AML-193 (cell line): ENCODE measurements around the gene PPIP5K2.
"Not testable (repeated sequence)": the region's sequence is repeated elsewhere in the genome, so short reads cannot be mapped to it uniquely, and the experiment has no call there.

Experiments
- DNase-seq, 2 experiments: peaks; one replicate each; lab custom pipeline; 2025; lab: John Stamatoyannopoulos, UW

PPIP5K2 gene

DNA sequence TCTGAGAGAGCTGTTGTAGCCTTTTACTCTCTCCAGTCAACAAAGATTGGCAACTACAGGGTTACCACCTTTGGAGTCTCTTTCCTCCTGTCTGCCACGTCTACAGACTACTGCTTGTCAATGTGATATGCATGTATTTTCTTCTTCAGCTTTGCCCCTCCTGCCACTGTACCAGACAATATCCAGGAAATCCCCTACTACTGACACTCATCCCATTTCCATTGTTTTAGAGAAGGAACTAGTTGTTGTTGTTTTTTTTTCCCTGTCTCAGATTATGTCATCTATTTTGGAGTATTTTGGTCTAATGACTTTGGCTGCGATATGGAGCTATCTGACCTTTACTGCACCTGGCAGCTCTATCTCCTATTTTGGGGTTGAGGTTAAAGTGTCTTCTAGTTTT is 88.4 kb downstream of the PPIP5K2 start:
- no peak for DNase-seq

- no peak for DNase-seq
These were observed 89.0 kb downstream of the PPIP5K2 start for GRCh38 chr5:103209065-103209464.

DNA sequence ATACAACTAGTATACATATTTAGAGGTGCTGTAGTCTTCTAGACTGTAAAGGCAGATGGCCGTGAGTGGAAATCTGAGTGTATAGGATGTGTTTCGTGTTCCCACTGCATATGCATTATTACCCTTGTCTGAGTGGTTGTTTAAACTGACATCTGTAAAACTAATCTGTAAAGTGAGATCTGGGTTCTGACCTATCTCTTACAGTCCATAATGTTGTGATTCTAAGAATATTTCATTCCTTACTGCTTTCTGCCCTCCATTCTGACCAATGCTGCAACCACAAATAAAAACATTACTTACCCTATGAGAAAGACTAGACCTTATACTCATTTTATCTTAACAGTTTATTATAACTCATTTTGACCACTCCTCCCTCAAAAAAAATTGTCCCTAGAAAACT is 90.9 kb downstream of the PPIP5K2 start:
- no peak for DNase-seq

DNA sequence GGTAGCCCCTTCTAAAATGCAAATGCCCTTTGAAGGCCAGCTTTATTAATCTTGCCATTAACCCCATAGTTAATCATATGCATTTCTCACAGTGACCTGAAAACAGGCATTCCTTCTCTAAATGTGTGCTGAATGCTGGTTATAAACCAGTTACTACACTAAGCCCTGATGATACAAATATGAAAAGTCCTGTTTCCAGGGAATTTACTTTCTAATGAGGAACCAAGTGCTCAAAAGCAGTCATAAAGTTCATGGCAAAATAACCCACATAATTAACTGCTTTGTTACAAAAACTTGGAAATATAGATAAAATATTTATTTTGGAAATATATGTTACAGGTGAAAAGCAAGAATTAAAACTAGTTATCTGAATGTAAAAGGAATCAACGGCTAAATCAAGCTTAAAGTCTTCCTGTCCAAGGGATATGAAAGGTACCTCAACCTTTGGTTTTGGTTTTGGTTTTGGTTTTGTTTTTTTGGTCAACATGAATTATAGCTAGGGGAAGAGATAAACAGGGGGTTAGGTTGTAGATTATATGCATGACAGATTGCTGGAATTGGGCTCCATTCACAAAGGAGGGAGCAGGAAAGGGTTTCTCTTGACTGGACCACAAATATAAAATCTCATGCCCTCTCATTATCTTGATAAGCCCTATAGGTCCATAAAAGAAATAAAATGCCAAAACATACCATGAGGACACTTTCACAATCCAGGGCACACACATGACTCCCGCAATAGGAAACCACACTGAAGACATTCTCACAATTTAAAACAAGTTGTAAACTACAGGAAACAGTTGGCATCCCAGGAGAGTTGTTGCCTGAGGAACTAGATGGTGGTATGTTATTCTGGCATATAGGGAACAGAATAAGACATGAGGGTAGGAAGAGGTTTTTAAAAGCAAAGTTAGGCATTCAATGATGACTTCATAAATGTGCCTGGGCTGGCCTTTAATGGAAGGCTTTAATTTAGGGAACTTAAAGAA is 91.8 kb downstream of the PPIP5K2 start:
- DNase-seq = peak; percentile 61 to 71

DNA sequence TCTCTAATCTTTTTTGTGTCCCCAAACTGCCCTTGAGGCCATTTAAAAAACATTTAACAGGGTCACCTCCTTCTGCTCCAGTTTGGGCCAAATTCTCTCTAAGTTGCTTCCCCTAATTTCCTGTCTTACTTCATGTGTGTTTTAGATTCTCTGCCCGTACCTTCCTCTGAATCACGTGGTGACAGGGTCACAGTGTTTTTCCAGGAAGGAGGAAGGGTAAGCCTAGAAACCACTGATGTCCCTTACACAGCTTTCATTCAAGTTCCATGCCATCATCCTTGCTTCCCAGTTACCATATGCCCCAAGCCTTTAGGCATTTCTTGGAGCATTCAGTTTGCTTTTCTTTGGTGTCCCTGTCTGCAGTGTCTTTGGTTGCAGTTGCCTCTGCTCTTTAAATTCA is 96.0 kb downstream of the PPIP5K2 start:
- DNase-seq = peak in 1 of 2 experiments; percentile 13

GRCh38 chr5:103216697-103217096 is 96.6 kb downstream of the PPIP5K2 start:
- DNase-seq = no peak

DNA sequence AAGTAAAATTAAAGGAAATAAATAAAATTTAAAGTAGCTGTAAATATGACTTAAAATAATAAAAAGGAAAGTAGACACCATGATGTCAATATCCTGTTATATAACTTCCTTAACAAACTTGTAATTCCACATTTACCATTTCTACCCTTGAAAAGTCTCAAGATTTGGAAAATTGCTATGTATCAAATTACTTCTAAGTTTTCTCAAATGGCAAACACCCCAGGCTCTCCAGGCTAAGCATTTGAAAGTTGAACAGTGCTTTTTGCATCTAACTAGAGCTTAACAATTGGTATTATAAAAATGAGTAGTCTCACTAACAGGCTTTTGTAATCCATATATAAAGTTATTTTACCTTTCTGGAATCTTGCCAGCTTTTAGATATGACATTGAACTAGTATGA is 97.0 kb downstream of the PPIP5K2 start:
- no peak for DNase-seq

DNA sequence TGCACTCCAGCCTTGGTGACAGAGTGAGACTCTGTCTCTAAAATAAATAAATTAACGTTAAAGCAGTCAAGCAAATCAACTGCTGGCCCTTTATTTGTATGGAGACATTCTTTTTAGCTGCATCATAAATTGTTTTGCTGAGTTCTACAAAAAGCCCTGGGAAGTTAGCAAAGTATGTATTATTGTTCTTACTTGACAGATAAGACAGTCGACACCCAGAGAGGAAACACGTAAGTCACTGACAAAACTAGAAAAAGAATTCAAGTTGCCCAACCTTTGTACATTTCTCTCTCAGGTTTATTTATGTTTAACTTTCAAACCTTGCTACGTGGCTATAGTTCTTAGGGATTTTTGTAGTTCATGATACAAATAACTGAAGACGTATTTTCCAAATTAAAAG is 98.1 kb downstream of the PPIP5K2 start:
- DNase-seq = no peak

DNA sequence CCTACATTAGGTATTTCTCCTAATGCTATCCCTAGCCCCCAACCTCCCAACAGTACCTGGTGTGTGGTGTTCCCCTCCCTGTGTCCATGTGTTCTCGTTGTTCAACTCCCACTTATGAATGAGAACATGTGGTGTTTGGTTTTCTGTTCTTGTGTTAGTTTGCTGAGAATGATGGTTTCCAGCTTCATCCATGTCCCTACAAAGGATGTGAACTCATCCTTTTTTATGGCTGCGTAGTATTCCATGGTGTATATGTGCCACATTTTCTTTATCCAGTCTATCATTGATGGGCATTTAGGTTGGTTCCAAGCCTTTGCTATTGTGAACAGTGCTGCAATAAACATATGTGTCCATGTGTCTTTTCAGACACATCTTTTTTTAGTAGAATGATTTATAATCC is 99.0 kb downstream of the PPIP5K2 start:
- DNase-seq = not testable (repeated sequence)

- no peak for DNase-seq
These were observed 103.2 kb downstream of the PPIP5K2 start for GRCh38 chr5:103223031-103223955.

DNA sequence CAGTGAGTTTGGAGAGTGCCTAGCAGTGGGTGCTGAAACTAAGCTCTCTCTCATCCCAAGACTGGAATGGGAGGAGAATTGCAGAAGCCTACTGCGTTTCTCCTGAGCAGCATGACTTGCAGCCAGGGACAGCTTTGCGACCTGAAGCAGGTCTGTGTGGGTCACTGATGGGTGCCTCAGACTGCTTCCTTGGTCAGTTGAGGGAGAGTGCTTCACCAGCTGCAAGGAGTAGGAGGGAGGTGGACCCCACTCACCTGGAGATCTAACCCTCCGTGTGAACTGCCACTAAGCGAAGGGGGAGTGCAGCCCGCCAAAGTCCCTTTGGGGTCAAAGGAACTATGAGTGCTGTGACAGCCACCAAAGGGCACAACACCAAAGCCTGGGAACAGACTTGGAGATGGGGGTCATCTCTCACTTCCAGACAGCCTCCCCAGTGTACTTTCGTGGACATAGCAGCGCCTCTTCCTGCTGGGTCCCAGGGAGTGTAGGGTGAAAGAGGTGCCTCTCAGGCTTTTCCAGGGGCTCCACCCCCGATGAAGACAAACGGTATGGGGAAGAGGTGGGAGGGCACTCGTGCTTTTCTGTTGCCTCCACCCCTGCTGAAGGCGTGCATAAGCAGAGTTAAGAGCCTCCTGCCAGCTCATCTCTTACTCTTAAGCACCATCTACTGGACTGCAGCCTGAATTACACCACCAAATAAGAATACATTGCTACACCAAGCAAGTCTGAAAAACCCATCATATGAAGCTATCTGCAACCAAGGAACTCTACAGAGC is 104.2 kb downstream of the PPIP5K2 start:
- DNase-seq = peak; percentile 69 to 77

- no peak for DNase-seq
These were observed 104.8 kb downstream of the PPIP5K2 start for GRCh38 chr5:103224894-103225246.

DNA sequence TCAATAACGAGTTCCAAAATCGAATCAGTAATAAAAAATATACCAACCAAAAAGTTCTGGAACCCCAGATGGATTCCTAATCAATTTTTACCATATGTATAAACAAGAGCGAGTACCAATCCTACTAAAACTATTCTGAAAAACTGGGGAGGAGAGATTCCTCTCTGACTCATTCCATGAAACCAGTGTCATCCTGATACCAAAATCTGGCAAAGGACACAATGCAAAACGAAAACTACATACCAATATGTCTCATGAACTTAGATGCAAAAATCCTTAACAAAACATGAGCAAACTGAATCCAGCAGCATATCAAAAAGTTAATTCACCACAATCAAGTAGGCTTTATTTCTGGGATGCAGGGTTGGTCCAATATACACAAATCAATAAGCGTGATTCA is 108.0 kb downstream of the PPIP5K2 start:
- DNase-seq = no peak

- DNase-seq = no peak
These were observed 108.5 kb downstream of the PPIP5K2 start for GRCh38 chr5:103228588-103228987.

GRCh38 chr5:103232393-103232999 is 112.4 kb downstream of the PPIP5K2 start:
- peak; percentile 54 to 56 for DNase-seq

DNA sequence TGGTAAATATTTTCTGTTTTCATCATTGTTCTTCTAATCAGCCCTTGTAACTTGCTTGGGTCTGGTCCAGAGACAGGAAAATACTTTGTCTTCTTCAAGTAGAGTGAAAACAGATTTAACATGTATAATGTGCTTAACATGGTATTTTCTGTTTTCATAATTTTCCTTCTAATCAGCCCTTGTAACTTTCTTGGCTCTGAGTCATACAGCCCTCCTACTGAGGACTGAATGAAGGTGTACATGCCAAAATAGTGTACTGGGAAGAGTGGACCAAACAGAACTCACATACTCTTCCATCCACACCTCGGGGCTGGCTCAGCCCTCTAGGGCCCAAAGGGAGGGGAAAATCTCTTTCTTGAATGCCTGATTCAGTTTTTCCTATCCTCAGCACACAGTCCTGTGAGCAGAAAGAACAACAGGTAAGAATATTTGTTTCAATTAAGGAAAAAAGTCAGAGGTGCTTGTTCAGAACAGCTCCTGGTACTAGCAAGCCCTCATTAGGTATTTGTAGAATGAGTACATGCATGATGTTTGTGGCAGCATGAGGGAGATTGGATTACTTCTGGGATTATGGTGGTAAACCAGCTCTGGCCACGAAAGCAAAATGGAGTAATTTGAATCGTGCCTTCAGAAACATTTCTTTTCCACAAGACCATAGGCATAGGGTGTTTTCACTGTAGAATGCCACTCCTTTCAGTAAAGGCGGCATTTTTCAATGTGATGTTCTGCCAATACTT is 114.3 kb downstream of the PPIP5K2 start:
- DNase-seq = no peak

GRCh38 chr5:103235891-103236290 is 115.8 kb downstream of the PPIP5K2 start:
- DNase-seq = no peak

GRCh38 chr5:103237778-103238177 is 117.7 kb downstream of the PPIP5K2 start:
- no peak for DNase-seq

DNA sequence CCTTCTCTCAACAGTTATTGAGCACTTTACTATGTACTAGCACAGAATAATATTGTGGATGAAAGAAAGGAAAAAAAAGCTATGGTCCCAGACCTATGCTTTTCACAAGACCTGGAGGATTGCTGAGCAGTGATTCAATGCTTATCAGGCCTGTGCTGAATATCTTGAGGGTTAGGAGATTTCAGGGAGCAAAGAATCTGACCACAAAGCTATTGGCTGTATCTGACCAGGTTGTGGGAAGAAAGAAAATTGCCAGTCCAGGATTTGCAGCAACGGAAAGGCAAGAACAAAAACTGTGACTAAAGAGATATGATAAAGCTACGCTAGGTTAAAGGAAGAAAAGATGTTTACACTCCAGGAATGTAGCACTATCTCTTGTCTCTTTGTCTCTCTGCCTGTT is 123.6 kb downstream of the PPIP5K2 start:
- no peak for DNase-seq

DNA sequence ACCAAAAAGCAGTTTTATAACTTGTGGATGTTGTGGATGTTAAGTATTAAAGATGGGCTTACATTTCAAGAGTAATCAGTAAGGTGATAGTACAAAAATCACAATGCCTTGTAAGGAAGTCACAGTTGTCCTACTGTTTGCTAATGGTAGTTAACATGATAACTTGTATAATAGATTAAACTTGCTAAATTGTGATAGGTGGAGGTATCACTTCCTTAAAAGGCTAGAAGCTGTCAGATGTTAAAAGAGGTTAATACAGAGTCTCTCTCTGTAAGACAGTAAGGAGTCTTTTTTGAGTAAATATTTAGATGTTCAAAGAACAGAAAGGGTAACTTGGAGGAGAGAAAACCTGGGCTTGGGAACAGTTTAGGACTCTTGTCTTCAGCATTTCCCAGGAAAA is 124.3 kb downstream of the PPIP5K2 start:
- DNase-seq = no peak

DNA sequence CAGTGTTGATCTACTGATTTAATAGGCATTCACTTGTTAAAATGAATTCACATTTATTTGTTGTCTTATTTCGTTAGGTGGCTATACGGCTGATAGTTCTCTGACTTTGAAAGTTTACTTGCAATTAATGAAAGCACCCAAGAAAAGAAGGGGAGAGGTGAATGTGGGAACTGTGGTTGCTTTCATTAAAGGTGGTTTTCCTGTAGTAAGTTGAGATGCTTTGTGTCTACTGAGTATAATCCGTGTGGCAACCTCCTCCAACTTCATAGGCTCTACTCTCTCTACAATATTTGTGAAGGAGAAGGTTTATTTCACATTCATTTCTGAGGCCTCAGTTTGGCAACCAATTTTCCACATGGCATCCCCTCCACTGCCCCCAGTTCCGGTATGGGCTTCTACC is 125.7 kb downstream of the PPIP5K2 start:
- no peak for DNase-seq
